DMS 273 (cell line): ENCODE measurements around the gene SEC11C.

Experiments used
- DNase-seq: peaks from one replicate; lab custom pipeline; 2025; ENCODE audit not compliant: unreplicated experiment; lab: John Stamatoyannopoulos, UW

The SEC11C gene

DNA sequence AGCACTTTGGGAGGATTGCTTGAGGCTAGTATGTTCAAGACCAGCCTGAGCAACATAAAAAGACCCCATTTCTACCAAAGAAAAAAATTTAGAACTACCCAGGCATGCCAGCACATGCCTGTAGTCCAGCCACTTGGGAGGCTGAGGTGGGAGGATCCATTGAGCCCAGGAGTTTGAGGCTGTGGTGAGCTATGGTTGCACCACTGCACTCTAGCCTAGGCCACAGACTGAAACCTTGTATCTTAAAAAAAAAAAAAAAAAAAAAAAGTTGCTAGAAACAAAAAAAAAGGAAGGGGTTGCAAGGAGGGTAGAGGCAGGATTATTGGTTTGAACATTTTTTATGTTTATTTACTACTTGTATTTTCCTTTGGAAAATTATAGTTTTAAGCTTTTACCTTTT, 4.8 kb downstream of the SEC11C start:
- DNase-seq: no peak

DNA sequence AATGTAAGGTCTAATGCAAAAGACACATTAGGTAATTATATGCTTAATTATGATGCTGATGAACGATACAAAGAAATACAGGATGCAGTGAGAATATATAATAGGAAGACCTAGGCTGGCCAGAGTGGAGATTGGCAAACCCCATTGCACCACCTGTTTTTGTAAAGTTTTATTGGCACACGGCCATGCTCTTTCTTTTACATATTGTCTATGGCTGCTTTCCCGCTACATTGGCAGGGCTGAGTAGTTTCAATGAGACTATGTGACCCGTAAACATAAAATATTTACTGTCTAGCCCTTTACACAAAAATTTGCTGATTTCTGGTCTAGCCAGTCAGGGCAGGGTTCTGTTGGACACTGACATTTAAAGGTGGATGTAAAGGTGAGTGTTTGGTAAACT, 5.4 kb downstream of the SEC11C start:
- DNase-seq: peak; percentile 40

DNA sequence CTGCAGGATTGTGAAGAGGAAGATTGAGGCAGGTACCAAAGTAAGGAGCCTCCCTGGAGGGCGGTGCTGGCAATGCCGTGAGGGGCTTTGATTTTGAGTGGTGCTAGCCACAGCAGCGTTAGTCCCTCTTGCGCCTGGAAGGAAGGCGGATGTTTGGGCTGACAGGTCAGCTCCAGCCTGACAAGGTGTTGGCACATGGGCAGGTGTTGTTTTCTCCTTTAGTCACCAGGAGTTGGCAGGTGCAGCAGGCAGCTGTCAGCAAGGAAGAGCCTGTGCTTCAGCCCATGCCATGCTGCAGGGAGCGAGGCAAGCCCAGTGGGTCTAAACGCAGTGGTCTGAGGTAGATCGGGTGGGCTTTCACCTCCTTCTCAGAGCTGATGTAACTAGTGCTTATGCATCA, 8.5 kb downstream of the SEC11C start:
- DNase-seq: no peak

DNA sequence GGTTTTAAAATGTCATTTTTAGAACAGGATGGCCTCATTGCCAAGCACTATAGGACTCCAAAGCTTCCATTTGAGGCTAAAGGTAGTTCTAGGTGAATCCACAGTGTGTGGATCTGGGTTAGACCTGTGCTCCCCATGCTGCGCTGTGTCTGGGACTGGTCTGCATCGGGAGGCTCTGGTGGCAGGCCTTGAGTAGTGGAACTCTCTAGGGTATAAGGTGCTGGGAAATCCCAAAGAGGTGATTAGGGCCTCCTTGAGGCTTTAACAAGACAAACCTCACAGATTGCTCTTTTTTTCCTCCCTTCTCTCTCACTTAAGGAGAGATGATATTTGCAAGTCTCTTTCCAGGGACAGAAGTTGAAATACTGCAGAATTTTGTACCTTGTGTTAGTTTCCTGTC, 9.3 kb downstream of the SEC11C start:
- DNase-seq: no peak

DNA sequence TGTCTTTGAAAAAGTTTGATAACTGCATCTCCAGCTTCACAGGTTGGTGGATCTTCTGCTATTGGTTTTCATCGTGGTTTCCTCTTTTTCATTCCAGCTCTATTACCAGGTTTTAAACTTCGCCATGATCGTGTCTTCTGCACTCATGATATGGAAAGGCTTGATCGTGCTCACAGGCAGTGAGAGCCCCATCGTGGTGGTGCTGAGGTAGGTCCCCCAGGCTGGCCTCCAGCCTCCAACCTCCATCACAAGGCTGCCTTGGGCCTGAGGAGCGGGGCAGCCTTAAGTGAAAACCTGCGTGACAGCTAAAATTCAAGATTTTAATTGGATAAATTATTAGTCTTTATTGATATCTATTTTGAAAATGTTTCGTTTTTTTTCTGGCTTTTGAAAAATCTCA, 9.7 kb downstream of the SEC11C start:
- no peak for DNase-seq

DNA sequence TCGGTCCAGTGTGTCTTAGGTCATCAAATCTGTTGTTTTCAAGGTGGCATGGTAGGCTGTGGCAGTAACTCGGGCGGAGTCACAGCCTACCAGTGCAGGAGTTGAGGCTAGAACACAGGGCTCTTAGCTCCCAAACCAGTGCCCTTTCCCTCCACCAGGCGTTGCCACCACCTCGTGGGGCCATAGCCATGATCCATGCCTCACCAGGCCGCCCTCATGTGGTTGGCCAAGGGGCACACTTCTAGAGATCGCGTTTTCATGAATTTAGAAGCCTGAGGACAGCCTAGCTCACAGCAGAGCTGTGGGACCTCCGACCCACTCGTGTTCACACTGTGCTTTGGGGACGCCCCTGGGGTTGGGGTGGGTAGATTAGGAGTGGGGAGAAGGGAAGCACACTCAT, 10.6 kb downstream of the SEC11C start:
- DNase-seq: peak; percentile 9

DNA sequence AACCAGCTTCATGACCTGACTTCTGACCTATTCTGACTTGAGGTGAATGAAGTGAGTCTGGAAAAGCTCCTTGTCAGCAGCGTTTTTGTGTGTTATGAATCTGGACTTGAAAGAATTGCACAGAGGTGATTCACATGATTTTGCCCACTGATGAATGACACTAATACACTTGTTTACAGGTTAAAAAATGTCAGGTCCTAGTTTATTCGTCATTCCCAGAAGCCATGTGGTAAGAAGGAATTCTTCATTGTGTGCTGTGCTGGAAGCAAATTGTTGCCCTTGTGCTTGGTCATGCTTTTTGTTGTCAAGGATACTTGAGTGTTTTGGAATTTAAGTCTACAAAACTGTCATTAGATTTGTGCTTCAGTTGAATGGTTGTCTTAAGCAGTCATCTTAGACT, 15.5 kb downstream of the SEC11C start:
- no peak for DNase-seq

DNA sequence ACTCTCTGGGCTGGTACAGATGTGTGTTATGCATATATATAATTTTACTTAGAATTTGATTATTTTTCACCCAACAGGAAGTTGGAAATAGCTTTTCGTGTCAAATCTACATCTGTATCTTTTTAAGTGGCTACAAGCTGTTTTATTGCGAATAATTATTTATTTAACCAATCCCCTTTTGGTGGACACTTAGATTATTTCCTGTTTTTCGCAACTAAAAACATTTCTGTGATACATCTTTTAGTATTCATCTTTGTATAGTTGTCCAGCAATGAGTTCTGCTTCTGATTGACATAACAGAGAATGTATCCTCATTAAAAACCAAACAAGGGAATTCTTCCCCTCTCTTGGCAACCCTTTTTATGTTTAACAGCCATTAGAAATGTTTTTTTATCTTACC, 16.6 kb downstream of the SEC11C start:
- DNase-seq: no peak

DNA sequence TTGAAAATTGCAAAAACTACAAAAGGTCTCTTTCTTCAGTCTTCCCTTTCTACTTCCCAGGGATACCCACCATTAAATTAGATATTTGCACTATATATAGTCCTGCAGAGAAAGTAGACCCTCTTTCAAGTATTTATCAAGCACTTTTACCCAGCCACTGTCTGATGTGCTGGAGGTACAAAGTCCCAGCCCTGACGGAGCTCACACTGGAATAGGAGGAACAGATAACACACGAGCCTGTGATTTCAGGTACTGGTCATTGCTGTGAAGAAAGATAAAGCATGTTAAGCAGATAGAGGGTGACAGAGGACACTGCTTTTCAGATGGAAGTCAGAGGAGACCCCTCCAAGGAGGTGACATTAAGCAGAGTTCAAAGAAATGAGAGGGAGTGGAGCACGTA, 19.6 kb downstream of the SEC11C start:
- DNase-seq: no peak

DNA sequence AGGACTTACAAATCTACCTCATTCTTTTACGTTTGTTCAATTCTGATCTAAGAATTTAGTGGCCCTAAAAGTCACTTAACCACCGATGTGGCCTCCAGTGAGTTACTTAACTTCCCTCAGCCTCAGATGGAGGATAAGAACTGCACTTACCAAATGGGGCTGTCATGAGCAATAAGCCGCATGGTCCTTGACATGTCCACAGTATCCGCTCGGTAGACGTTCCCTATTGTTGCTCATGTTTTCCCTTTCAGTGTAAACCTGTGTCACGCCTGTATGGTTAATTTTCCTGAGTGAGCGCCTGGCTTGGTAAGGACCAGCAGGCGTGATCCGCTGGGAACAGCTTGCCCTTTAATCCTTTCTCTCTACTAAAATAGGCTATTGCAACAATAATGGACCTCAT, 20.3 kb downstream of the SEC11C start:
- DNase-seq: no peak

DNA sequence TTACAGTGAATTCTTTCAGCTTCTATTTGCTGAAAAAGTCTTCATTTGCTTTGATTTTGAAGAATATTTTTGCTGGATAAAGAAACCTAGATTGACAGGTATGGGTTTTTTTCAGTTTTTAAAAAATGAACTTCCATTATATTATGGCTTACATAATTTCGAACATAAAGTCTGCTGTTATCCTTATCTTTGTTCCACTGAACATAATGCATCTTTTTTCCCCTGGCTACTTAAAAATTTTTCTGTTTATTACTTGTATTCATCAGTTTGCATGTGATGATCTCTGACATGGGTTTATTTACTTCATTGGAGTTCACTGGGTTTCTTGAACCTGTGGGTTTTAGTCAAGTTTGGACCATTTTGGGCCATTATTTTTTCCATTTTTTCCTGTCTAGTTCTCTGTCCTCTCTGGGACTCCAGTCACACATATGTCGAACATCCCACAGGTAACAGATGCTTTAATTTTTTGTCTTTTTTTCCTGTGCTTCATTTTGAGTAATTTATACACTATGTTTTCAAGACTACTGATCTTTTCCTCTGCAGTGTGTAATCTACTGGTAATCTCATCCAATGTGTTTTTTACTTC, 33.1 kb downstream of the SEC11C start:
- no peak for DNase-seq

DNA sequence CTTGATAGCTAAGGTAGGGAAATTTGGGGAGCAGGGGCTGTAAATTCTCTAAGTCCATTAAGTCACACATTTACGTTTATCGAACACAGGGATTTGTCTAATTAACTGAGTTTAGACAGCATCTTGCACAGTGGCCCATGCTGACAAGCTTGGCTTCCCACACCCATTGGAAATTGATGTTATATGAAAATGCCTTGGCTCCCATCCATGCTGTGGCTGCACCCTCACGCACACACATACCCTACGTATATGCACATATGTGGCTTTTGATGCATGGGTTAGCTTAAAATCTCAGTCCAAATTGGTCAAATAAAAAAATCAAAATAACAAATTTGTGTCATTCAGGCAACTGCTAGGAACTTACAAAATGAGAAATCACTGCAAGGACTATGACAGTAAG, 37.8 kb downstream of the SEC11C start:
- DNase-seq: no peak

DNA sequence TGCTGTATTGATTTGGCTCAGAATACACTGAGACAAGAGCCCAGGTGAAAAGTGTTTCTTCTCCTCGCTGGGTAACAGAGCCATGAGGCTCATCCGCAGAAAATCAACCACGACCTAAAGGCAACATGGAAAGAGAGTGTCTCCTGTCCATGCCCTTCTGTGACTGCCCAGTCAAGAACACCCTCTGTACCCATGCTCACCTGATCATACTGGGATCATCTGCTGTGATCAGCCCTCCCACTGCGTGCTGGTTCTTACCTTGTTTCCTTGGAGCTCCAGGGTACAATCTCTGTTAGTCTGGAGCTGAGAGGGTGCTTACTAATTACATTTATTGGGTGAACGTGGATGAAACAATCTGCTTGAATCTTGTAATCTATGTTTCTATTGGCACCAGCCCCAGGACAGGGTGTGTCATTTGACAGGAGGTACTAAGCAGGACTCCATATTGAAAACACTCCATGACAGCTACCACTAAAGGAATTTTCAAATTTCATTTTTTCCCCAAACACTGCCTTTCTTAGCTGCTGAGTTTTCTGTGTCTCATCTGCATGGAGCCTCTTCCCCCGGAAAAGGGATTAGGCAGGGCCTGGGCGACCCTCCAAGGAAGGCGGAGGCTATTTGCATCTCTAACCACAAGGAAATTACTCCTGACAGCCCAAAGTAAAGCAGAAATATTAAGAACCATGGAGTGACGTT, 40.6 kb downstream of the SEC11C start:
- no peak for DNase-seq

DNA sequence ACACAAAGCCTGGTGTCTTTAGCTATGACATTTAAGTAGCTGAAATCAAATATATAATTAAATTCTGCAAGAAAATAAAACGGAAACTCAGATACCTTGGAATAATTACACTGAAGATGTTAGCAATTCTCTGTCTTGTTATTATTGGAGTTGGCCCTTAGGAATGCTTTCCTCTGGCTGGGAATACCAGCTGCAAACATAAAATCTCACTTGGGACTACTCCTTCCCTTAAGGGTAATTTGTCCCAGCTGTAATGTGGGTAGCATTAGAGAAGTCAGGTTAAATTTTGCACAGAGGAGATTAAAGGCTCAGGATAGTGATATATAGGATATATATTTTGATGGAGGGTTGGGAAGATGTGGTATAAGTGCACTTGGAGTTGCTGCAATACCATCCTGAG, 43.0 kb downstream of the SEC11C start:
- no peak for DNase-seq

DNA sequence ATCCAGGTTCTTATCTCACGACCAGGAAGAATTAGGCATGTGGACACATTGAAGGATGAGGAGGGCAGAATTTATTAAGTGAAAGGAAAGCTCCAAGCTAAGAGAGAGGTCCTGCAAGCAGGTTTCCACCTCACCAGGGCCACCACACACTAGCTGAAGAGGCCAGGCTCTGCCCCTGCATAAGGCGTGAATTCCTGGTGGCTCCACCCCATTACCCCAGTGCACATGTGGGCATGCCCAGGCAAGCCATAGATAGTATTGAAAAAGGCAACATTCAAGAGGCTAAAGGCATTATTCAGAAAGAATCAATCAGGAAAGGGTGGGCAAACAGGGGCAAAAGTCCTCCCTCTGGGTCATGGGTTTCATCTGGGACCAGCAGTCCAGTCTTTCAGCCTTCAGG, 49.3 kb downstream of the SEC11C start:
- no peak for DNase-seq

DNA sequence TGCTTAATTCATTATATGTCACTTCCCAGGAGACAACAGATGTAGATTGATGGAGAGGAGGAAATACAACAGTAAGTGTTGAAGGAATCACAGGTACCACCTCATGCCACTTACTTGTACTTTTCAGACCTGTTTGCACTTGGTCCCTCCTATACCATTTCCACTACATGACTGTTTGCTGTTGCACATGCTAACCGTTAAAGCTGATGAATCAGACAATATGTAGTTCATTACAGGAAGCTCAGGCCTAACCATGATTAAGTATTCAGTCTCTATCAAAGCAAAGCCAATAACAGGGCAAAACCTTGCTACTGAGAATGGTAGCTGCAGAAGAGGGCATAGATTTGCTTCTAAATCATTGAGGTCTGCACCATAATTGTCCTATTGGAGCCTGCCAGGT, 50.1 kb downstream of the SEC11C start:
- no peak for DNase-seq

DNA sequence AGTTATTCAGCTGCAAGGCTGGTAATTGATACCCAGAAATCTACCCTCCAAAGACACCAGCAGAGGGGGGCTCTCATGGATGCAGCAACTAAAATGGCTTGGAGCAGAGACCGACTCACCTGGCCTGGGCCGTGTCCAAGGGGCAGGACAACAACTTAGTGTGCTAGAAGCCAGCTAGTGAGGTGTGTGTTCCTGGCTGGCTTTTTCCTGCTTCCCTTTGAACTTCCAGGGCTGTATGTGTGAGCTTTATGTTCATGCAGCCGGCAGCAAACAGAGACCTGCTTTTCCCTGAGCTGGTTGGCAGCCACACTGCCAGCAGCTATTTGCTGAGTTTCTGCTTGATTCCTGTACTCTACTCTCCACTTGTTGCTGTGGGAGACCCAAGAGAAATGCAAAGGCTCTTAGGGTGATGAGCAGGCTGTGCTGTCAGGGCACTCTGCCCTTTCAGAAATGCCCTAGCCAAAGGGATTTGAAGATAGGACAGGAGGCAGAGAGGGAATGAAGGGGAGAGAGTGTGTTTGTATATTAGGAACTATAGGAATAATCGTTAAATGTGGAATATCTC, 56.6 kb downstream of the SEC11C start:
- peak; percentile 47 for DNase-seq

DNA sequence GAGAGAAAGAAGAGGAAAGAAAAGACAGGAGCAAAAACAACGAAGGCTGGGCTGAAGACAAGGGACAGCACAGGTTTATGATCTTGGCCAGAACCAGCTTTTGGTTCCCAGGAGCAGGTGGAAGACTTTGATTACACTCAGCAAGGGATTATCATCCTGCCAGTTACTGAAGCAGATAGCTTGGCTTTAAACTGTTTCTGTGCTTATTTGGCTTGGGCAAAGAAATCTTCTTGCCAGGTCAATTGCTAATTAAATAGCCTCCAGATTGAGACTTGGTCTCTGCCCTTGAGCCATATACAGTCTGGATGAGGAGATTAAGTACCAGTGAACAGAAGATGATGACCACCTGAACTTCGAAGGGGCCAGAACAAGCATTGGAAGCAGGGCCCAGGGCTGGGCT, 58.0 kb downstream of the SEC11C start:
- no peak for DNase-seq

DNA sequence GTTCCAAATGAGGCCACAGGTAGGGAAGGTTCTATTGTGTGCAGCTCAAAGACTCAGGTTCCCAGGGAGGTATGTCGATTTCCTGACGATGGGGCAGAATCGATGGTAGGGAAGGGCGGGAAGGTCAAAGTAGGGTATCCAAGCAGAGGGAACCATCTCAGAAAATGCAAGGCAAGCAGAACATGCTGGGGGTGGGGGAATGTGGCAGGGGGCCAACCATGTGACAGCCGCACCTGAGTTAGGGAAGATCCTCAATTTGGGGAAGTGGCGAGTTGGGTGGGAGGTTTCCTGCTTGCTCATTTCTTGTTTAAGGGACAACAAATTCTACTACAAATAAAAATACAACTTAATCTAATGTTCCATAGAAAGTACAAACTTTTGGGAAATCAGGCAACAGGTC, 58.5 kb downstream of the SEC11C start:
- DNase-seq: no peak

DNA sequence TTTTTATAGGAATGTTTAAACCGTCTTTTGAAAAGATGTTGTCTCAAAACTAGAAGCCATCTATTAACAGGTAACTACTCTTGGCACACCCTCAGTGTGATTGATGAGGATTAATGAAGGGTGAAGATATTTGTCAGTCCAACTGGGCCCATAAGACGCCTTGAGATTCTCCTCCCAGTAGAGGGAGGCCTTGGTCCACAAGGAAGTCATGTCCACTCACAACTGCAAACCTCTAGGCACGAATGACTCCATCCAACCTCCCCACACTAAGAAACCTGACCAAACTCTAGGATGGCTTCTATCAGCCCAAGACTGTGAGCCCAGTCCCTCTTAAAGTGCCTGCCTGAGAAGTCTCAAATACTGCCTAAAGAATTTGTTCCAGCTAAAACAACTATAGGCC, 61.1 kb downstream of the SEC11C start:
- peak; percentile 8 for DNase-seq

DNA sequence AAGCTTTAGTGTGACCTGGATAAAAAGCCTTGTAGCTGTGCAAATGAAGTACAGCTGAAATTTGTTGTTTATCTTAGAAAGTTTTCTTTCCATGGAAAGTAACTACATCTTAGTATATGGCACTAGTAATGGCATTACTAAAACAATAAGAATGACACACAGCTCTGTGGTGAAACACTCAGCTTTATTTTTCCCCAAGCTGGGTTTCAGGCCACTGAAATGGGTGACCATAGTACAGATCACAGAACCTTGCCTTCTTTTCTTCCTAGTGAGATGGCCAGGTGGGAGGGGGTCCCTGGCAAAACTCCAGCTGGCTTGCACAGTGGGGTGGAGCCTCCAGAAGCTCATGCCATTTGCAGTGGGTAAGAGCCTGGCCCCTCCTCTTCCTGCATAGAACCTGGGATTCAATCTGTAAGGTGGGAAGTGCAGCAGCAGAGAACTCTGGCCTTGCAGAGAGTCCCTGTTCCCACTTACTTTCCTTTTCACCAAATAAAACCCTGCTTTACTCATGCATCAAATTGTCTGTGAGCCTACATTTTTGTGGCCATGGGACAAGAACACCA, 62.7 kb downstream of the SEC11C start:
- peak; percentile 40 for DNase-seq

DNA sequence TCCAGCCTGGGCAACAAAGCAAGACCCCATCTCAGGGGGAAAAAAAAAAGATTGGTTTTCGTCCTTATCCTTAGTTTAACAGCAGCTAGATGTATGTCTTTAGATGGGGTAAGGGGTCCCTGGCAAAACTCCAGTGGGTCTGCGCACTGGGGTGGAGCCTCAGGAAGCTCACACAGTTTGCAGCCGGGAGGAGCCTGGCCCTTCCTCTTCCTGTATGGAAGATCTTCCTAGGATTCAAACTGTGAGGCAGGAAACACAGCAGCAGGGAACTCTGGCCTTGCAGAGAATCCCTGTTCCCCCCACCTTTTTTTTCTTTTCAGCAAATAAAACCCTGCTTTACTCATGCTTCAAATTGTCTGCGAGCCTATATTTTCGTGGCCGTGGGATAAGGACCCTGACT, 67.8 kb downstream of the SEC11C start:
- no peak for DNase-seq
